Measurements from ENCODE around the gene EID2. TPM values are rescaled to one million over a fixed set of nuclear protein-coding genes. Genes with fewer than 3 reads are reported as not detected.

Gene EID2
- total RNA-seq, 1 donor = 8.3 TPM

DNA sequence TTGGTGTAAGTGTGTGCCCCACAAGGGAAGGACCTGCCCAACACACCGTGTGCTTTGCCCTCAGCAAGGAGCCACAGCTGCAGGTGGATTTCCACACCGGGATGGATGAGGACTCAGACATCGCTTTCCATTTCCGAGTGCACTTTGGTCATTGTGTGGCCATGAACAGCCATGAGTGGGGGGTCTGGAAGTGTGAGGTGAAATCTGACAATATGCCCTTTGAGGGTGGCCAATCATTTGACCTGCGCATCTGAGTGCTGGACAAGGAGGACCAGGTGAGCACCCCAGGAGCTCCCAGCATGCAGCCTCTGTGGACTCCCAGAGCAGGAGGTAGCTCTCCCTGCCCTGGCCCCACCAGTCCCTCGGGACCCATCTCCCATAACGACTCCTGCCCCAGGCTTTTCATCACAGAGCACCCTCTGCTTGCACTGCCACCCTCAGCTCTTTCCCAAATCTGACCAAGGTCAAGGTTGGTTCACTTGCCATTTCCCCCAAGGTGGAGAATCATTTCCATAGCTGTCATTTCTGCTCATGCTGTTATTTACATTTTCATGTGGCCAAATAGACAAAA, 13.2 kb upstream of the EID2 start:
- Histone ChIP-seq H3K9me3 (ENCODE audit: low read depth, low read length) (no peaks in the 10 kb centered on the region), H3K27me3 (ENCODE audit: insufficient read depth, low read length) (peaks cover 6% of the 10 kb centered on the region), H2AFZ (ENCODE audit: low read length) (no peak overlapping the region), H3K4me2 (ENCODE audit: insufficient read depth, low read length) (no peak overlapping the region), H3K27ac (ENCODE audit: low read depth, low read length) (no peak overlapping the region), H3K79me2 (ENCODE audit: insufficient read depth, low read length) (no peaks in the 10 kb centered on the region), H3K36me3 (ENCODE audit: insufficient read depth, low read length) (no peaks in the 10 kb centered on the region), H4K20me1 (ENCODE audit: insufficient read depth, low read length) (no peaks in the 10 kb centered on the region), H3K4me3 (ENCODE audit: insufficient read depth, low read length) (no peak overlapping the region), H3K4me1 (ENCODE audit: insufficient read depth, low read length) (no peaks in the 10 kb centered on the region)
- no peak for TF ChIP-seq CTCF (IDR thresholded peaks at IDR 0.05; ENCODE audit: extremely low read depth, low read depth, low read length)
- no peak for DNase-seq (ENCODE audit: insufficient read length, low spot score, missing footprints)

- Histone ChIP-seq H4K20me1 (ENCODE audit: insufficient read depth, low read length) (no peaks in the 10 kb centered on the region), H3K27ac (ENCODE audit: low read depth, low read length) (no peak overlapping the region), H3K27me3 (ENCODE audit: insufficient read depth, low read length) (peaks cover 10% of the 10 kb centered on the region), H3K79me2 (ENCODE audit: insufficient read depth, low read length) (no peaks in the 10 kb centered on the region), H3K4me3 (ENCODE audit: insufficient read depth, low read length) (no peak overlapping the region), H2AFZ (ENCODE audit: low read length) (no peak overlapping the region), H3K9me3 (ENCODE audit: low read depth, low read length) (no peaks in the 10 kb centered on the region), H3K36me3 (ENCODE audit: insufficient read depth, low read length) (no peaks in the 10 kb centered on the region), H3K4me2 (ENCODE audit: insufficient read depth, low read length) (no peak overlapping the region), H3K4me1 (ENCODE audit: insufficient read depth, low read length) (no peaks in the 10 kb centered on the region)
- no peak for DNase-seq (ENCODE audit: insufficient read length, low spot score, missing footprints)
- no peak for TF ChIP-seq CTCF (IDR thresholded peaks at IDR 0.05; ENCODE audit: extremely low read depth, low read depth, low read length)
Observed at GRCh38 chr19:39550197-39550596, 10.2 kb upstream of the EID2 start.

DNA sequence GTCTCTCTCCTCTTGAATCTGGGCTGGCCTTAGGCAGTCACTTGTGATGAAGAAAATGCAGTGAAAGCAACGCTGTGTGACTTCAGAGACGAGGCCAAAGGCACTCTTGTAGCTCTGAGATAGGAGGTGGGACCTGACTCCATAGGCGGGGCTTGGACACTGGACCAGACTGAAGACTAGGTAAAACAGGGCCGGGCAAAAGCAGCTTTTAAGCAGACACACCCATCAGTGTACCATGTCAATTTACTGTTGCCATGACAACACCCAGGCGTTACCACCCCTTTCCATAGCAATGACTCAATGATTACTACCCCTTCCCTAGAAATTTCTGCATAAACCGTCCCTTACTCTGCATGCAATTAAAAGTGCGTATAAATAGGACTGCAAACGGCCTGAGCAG, 6.6 kb upstream of the EID2 start:
- no peak for DNase-seq (ENCODE audit: insufficient read length, low spot score, missing footprints)
- Histone ChIP-seq H2AFZ (ENCODE audit: low read length) (no peak overlapping the region), H3K27me3 (ENCODE audit: insufficient read depth, low read length) (peaks cover 4% of the 10 kb centered on the region), H3K79me2 (ENCODE audit: insufficient read depth, low read length) (no peaks in the 10 kb centered on the region), H4K20me1 (ENCODE audit: insufficient read depth, low read length) (no peaks in the 10 kb centered on the region), H3K36me3 (ENCODE audit: insufficient read depth, low read length) (no peaks in the 10 kb centered on the region), H3K9me3 (ENCODE audit: low read depth, low read length) (no peaks in the 10 kb centered on the region), H3K4me3 (ENCODE audit: insufficient read depth, low read length) (no peak overlapping the region), H3K4me2 (ENCODE audit: insufficient read depth, low read length) (no peak overlapping the region), H3K4me1 (ENCODE audit: insufficient read depth, low read length) (no peaks in the 10 kb centered on the region), H3K27ac (ENCODE audit: low read depth, low read length) (no peak overlapping the region)
- no peak for TF ChIP-seq CTCF (IDR thresholded peaks at IDR 0.05; ENCODE audit: extremely low read depth, low read depth, low read length)

DNA sequence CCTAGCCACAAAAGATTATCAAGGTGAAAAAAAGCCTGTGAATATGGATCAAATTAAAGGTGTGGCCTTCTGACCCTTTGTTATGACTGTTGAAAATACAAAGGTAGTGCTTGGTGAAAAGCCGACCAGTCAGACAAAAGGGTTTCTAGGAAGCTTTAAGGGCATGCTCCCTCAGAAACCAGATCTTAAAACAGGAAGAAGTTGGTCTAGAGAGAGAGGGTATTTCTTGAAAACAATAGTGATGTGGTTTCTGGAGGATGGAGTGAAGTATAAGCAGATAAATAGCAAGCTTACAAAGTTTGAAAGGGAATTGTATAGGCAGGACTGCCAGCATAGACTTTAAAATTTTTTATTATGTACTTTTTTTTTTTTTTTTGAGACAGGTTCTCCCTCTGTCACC, 5.0 kb upstream of the EID2 start:
- no peak for TF ChIP-seq CTCF (IDR thresholded peaks at IDR 0.05; ENCODE audit: extremely low read depth, low read depth, low read length)

More for the DNA sequence above, 5.0 kb upstream of the EID2 start:
- DNase-seq (ENCODE audit: insufficient read length, low spot score, missing footprints) = no peak
- Histone ChIP-seq H3K27me3 (ENCODE audit: insufficient read depth, low read length) (peaks cover 4% of the 10 kb centered on the region), H3K4me3 (ENCODE audit: insufficient read depth, low read length) (no peak overlapping the region), H4K20me1 (ENCODE audit: insufficient read depth, low read length) (no peaks in the 10 kb centered on the region), H3K27ac (ENCODE audit: low read depth, low read length) (no peak overlapping the region), H3K4me2 (ENCODE audit: insufficient read depth, low read length) (no peak overlapping the region), H3K9me3 (ENCODE audit: low read depth, low read length) (no peaks in the 10 kb centered on the region), H3K79me2 (ENCODE audit: insufficient read depth, low read length) (no peaks in the 10 kb centered on the region), H3K4me1 (ENCODE audit: insufficient read depth, low read length) (no peaks in the 10 kb centered on the region), H2AFZ (ENCODE audit: low read length) (no peak overlapping the region), H3K36me3 (ENCODE audit: insufficient read depth, low read length) (no peaks in the 10 kb centered on the region)
